ENCODE results near the gene SLIT3. TPM values are rescaled to one million over a fixed set of nuclear protein-coding genes. Genes with fewer than 3 reads are reported as not detected.

SLIT3 gene
- total and polyA plus RNA-seq, 4 donors = 4.6 to 48.5 (median 19.8) TPM

- no peaks in the 10 kb centered on the region for H3K4me1 ChIP-seq (ENCODE audit: control insufficient read depth in 5 of 5, insufficient read depth in 5 of 5, low read length in 5 of 5)
- no peak overlapping the region for H3K4me3 ChIP-seq
- H3K9ac ChIP-seq (ENCODE audit: insufficient read depth in 1 of 2, low read length in 2 of 2) = no peak overlapping the region
- no peak overlapping the region for H3K27ac ChIP-seq (ENCODE audit: low read depth in 1 of 2, low read length in 1 of 2)
- H3K9me3 ChIP-seq (ENCODE audit: control insufficient read depth in 4 of 4, insufficient read depth in 3 of 4, low read length in 3 of 4) = no peaks in the 10 kb centered on the region
- no peak for ATAC-seq (ENCODE audit: insufficient read depth, low FRiP score)
- H3K27me3 ChIP-seq (ENCODE audit: control insufficient read depth in 3 of 3, insufficient read depth in 3 of 3, low read length in 2 of 3) = no peaks in the 10 kb centered on the region
- WGBS, 2 donors = 93 to 98% methylated on average over 10 of the region's 10 CpGs
- TF ChIP-seq CTCF (IDR thresholded peaks at IDR 0.05; ENCODE audit: control extremely low read depth, extremely low read depth) = no peak
- no peaks in the 10 kb centered on the region for H3K36me3 ChIP-seq (ENCODE audit: control insufficient read depth in 4 of 4, insufficient read depth in 4 of 4, low read length in 4 of 4)
- DNase-seq = no peak
Observed at GRCh38 chr5:168614661-168615060, 686.3 kb downstream of the SLIT3 start.

DNA sequence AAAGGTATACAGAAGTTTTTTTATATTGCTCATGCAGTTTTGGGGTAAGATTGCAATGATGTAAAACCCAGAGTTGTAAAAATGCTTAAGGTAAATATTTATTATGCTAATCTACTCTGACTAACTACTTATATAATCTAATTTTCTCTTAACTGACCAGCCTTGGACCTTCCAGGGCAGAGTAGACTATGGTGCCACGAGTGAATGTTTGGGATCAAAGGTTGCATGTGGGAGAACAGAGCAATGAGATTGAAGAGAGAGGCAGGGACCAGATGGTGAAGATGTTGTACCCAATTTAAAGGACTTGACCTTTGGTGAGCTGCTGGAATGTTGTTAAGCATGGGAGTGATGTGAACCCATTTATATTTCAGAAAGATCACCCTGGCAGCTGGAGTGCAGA is 686.9 kb downstream of the SLIT3 start:
- no peaks in the 10 kb centered on the region for H3K4me1 ChIP-seq (ENCODE audit: control insufficient read depth in 5 of 5, insufficient read depth in 5 of 5, low read length in 5 of 5)
- no peak overlapping the region for H3K27ac ChIP-seq (ENCODE audit: low read depth in 1 of 2, low read length in 1 of 2)

GRCh38 chr5:168613396-168613795 is 687.5 kb downstream of the SLIT3 start:
- Histone ChIP-seq H3K36me3 (ENCODE audit: control insufficient read depth in 4 of 4, insufficient read depth in 4 of 4, low read length in 4 of 4) (no peaks in the 10 kb centered on the region), H3K27ac (ENCODE audit: low read depth in 1 of 2, low read length in 1 of 2) (no peak overlapping the region), H3K27me3 (ENCODE audit: control insufficient read depth in 3 of 3, insufficient read depth in 3 of 3, low read length in 2 of 3) (no peaks in the 10 kb centered on the region), H3K9me3 (ENCODE audit: control insufficient read depth in 4 of 4, insufficient read depth in 3 of 4, low read length in 3 of 4) (no peaks in the 10 kb centered on the region), H3K9ac (ENCODE audit: insufficient read depth in 1 of 2, low read length in 2 of 2) (no peak overlapping the region), H3K4me1 (ENCODE audit: control insufficient read depth in 5 of 5, insufficient read depth in 5 of 5, low read length in 5 of 5) (no peaks in the 10 kb centered on the region), H3K4me3 (no peak overlapping the region)
- ATAC-seq (ENCODE audit: insufficient read depth, low FRiP score) (no peak), DNase-seq (no peak)
- no peak for TF ChIP-seq CTCF (IDR thresholded peaks at IDR 0.05; ENCODE audit: control extremely low read depth, extremely low read depth)
- 40 to 66% methylated on average over 2 of the region's 2 CpGs for WGBS, 2 donors

More for the DNA sequence above, 686.9 kb downstream of the SLIT3 start:
- Histone ChIP-seq H3K36me3 (ENCODE audit: control insufficient read depth in 4 of 4, insufficient read depth in 4 of 4, low read length in 4 of 4) (no peaks in the 10 kb centered on the region), H3K27me3 (ENCODE audit: control insufficient read depth in 3 of 3, insufficient read depth in 3 of 3, low read length in 2 of 3) (no peaks in the 10 kb centered on the region), H3K9ac (ENCODE audit: insufficient read depth in 1 of 2, low read length in 2 of 2) (no peak overlapping the region), H3K4me3 (no peak overlapping the region), H3K9me3 (ENCODE audit: control insufficient read depth in 4 of 4, insufficient read depth in 3 of 4, low read length in 3 of 4) (no peaks in the 10 kb centered on the region)
- no peak for TF ChIP-seq CTCF (IDR thresholded peaks at IDR 0.05; ENCODE audit: control extremely low read depth, extremely low read depth)
- no peak for DNase-seq
- no peak for ATAC-seq (ENCODE audit: insufficient read depth, low FRiP score)
- 57 to 87% methylated on average over 1 of the region's 1 CpG for whole genome bisulfite sequencing, 2 donors

- WGBS, 2 donors = 32% methylated on average over 2 of the region's 2 CpGs
- no peaks in the 10 kb centered on the region for H3K4me1 ChIP-seq (ENCODE audit: control insufficient read depth in 5 of 5, insufficient read depth in 5 of 5, low read length in 5 of 5)
- ATAC-seq (ENCODE audit: insufficient read depth, low FRiP score) (no peak), DNase-seq (no peak)
- no peaks in the 10 kb centered on the region for H3K27me3 ChIP-seq (ENCODE audit: control insufficient read depth in 3 of 3, insufficient read depth in 3 of 3, low read length in 2 of 3)
- H3K4me3 ChIP-seq = no peak overlapping the region
- no peak overlapping the region for H3K9ac ChIP-seq (ENCODE audit: insufficient read depth in 1 of 2, low read length in 2 of 2)
- no peak for TF ChIP-seq CTCF (IDR thresholded peaks at IDR 0.05; ENCODE audit: control extremely low read depth, extremely low read depth)
- no peak overlapping the region for H3K27ac ChIP-seq (ENCODE audit: low read depth in 1 of 2, low read length in 1 of 2)
- no peaks in the 10 kb centered on the region for H3K9me3 ChIP-seq (ENCODE audit: control insufficient read depth in 4 of 4, insufficient read depth in 3 of 4, low read length in 3 of 4)
- no peaks in the 10 kb centered on the region for H3K36me3 ChIP-seq (ENCODE audit: control insufficient read depth in 4 of 4, insufficient read depth in 4 of 4, low read length in 4 of 4)
Observed at GRCh38 chr5:168612996-168613395, 687.9 kb downstream of the SLIT3 start.
